Cardiac muscle cell (in vitro differentiated cells and primary cell): ENCODE results near the gene F2R. TPM values are rescaled to one million over a fixed set of nuclear protein-coding genes. Genes with fewer than 3 reads are reported as not detected.
"Not testable (repeated sequence)": the region's sequence is repeated elsewhere in the genome, so short reads cannot be mapped to it uniquely, and the experiment has no call there.

Source experiments
- DNase-seq, 2 donors: peaks; one replicate each; pipeline versions ENCODE4 v3.0.0 to v3.0.0-alpha.2; 2010 to 2017; ENCODE audit warnings: low read depth in 1 of 2, low spot score in 1 of 2
- H3K27ac ChIP-seq: fragments of 200-600 bp; sonication (generic); 2 replicates; pipeline ENCODE4 v1.5.1; 2016
- H3K27me3 ChIP-seq: fragments of 200-600 bp; sonication (generic); 2 replicates; pipeline ENCODE4 v1.6.0; 2016; ENCODE audit warnings: control low read depth
- H3K36me3 ChIP-seq: fragments of 200-600 bp; sonication (generic); 2 replicates; pipeline ENCODE4 v1.5.1; 2016; ENCODE audit warnings: control low read depth
- H3K4me1 ChIP-seq: fragments of 200-600 bp; sonication (generic); 2 replicates; pipeline ENCODE4 v1.8.1; 2017; ENCODE audit warnings: low read depth, mild to moderate bottlenecking, mixed run types
- H3K4me3 ChIP-seq: fragments of 200-600 bp; sonication (generic); 2 replicates; pipeline ENCODE4 v1.5.1; 2016; ENCODE audit warnings: mild to moderate bottlenecking
- H3K9me3 ChIP-seq: fragments of 200-600 bp; sonication (generic); 2 replicates; pipeline ENCODE4 v1.5.1; 2017; ENCODE audit warnings: low read depth, mild to moderate bottlenecking, control low read depth
- CTCF ChIP-seq: IDR thresholded peaks from 2 replicates; pipeline ENCODE4 v1.5.1; 2012; ENCODE audit warnings: low read depth, mild to moderate bottlenecking, low read length
- polyA plus RNA-seq: library from polyadenylated mRNA; unstranded; fragments of >200 nt; fragmentation: Nextera tagmentation; extraction: Ambion mirVana; gene quantifications from 2 replicates; pipeline ENCODE4 v1.2.1, GENCODE V29; 2016
- total RNA-seq: library from RNA; depleted of rRNA; stranded (reverse); fragments of >200 nt; gene quantifications from 2 replicates; pipeline ENCODE4 v1.2.3, GENCODE V29; 2016

F2R gene
- total and polyA plus RNA-seq, 2 experiments from 2014 or later: 13.4 to 16.6 TPM

GRCh38 chr5:76755779-76756637 is 40.1 kb downstream of the F2R start:
- Histone ChIP-seq H3K4me1 (no peaks in the 10 kb centered on the region), H3K36me3 (no peaks in the 10 kb centered on the region), H3K9me3 (no peaks in the 10 kb centered on the region), H3K4me3 (no peak overlapping the region), H3K27me3 (no peaks in the 10 kb centered on the region), H3K27ac (no peak overlapping the region)
- no peak for DNase-seq
- TF ChIP-seq CTCF: no peak

DNA sequence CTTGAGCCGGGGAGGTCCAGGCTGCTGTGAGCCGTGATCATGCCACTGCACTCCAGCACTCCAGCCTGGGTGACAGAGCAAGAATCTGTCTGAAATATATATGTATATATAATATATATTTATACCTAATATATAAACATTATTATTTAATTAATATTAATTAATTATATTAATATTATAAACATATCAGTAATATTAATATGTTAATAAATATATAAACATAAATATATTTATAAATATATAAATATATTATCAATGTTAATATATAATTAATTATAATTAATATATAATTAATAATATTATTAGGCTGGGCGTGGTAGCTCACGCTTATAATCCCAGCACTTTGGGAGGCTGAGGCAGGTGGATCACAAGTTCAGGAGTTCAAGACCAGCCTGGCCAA is 41.1 kb downstream of the F2R start:
- H3K27ac ChIP-seq: no peak overlapping the region
- H3K4me3 ChIP-seq: no peak overlapping the region
- TF ChIP-seq CTCF: no peak
- no peaks in the 10 kb centered on the region for H3K27me3 ChIP-seq
- no peaks in the 10 kb centered on the region for H3K4me1 ChIP-seq
- no peaks in the 10 kb centered on the region for H3K36me3 ChIP-seq
- no peaks in the 10 kb centered on the region for H3K9me3 ChIP-seq
- DNase-seq: no peak

DNA sequence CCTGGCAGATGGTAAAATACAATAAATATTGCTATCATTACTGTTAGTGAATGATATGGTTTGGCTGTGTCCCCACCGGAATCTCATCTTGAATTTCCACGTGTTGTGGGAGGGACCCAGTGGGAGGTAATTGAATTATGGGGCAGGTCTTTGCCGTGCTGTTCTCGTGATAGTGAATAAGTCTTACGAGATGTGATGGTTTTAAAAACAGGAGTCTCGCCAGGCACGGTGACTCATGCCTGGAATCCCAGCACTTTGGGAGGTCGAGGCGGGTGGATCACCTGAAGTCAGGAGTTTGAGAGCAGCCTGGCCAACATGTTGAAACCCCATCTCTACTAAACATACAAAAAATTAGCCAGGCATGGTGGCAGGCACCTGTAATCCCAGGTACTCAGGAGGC is 45.2 kb downstream of the F2R start:
- DNase-seq, H3K9me3 ChIP-seq, H3K36me3 ChIP-seq, H3K27me3 ChIP-seq, H3K27ac ChIP-seq, H3K4me1 ChIP-seq, H3K4me3 ChIP-seq: not testable (repeated sequence)

DNA sequence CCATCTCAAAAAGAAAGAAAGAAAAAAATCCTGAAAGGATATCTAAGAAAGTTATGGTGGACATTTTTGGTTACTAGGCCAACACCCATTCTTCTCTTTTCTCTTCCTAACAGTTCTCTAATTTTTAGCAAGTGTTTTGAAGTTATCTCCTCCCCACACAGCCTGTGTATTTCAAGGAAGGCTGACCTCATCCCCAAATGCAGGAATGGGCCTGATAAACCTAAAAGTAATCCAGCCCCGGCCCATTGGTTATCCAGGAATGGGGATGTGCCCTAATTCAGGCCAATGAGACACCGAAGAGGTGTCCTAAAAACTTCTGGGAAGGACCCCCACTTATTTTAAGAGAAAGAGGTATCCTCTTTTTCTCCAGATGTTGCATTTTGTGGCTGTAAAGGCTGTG is 46.6 kb downstream of the F2R start:
- no peaks in the 10 kb centered on the region for H3K36me3 ChIP-seq
- DNase-seq: no peak
- TF ChIP-seq CTCF: no peak
- H3K4me3 ChIP-seq: no peak overlapping the region
- no peak overlapping the region for H3K27ac ChIP-seq
- no peaks in the 10 kb centered on the region for H3K27me3 ChIP-seq
- no peaks in the 10 kb centered on the region for H3K4me1 ChIP-seq
- H3K9me3 ChIP-seq: no peaks in the 10 kb centered on the region

DNA sequence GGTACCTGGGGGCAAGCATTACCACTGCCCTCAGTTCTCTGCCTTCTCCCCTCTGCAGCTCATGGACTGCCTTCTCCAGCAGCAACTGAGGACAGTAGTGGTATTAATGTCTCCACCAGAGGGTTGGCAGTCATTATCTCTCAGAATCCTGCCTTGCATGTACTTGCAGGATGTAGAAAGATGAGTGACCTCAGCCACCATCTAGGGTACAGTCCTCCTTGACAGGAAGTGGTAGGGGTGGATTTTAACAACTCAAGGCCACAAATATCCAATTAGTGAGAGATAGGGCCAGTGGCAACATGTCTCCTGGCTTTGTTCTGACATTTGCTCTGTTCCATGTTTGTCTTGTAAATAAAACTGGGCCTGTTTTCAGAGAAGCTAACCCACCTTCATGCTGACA is 47.2 kb downstream of the F2R start:
- DNase-seq: no peak
- Histone ChIP-seq H3K36me3 (no peaks in the 10 kb centered on the region), H3K9me3 (no peaks in the 10 kb centered on the region), H3K4me1 (no peaks in the 10 kb centered on the region), H3K4me3 (no peak overlapping the region), H3K27me3 (no peaks in the 10 kb centered on the region), H3K27ac (no peak overlapping the region)
- no peak for TF ChIP-seq CTCF

- Histone ChIP-seq H3K9me3 (no peaks in the 10 kb centered on the region), H3K4me3 (no peak overlapping the region), H3K36me3 (no peaks in the 10 kb centered on the region), H3K27me3 (no peaks in the 10 kb centered on the region), H3K4me1 (no peaks in the 10 kb centered on the region), H3K27ac (no peak overlapping the region)
- DNase-seq: no peak
- no peak for TF ChIP-seq CTCF
These were observed 48.4 kb downstream of the F2R start for GRCh38 chr5:76764374-76764773.
